GM12874 (cell line): Measurements from ENCODE around the gene PARVG.

Experiments
- TF ChIP-seq, protein P1 (sequence below): IDR thresholded peaks from 2 replicates; pipeline ENCODE4 v1.5.1; 2011; ENCODE audit warnings: low read depth, mild to moderate bottlenecking, control low read depth, low read length, moderate library complexity; ENCODE audit not compliant: insufficient read depth

Gene PARVG

GRCh38 chr22:44224166-44224565 is 43.4 kb downstream of the PARVG start:
- TF ChIP-seq, protein P1, sequence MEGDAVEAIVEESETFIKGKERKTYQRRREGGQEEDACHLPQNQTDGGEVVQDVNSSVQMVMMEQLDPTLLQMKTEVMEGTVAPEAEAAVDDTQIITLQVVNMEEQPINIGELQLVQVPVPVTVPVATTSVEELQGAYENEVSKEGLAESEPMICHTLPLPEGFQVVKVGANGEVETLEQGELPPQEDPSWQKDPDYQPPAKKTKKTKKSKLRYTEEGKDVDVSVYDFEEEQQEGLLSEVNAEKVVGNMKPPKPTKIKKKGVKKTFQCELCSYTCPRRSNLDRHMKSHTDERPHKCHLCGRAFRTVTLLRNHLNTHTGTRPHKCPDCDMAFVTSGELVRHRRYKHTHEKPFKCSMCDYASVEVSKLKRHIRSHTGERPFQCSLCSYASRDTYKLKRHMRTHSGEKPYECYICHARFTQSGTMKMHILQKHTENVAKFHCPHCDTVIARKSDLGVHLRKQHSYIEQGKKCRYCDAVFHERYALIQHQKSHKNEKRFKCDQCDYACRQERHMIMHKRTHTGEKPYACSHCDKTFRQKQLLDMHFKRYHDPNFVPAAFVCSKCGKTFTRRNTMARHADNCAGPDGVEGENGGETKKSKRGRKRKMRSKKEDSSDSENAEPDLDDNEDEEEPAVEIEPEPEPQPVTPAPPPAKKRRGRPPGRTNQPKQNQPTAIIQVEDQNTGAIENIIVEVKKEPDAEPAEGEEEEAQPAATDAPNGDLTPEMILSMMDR, result no peak

GRCh38 chr22:44225091-44225689 is 44.5 kb downstream of the PARVG start:
- TF ChIP-seq, protein P1, result no peak

DNA sequence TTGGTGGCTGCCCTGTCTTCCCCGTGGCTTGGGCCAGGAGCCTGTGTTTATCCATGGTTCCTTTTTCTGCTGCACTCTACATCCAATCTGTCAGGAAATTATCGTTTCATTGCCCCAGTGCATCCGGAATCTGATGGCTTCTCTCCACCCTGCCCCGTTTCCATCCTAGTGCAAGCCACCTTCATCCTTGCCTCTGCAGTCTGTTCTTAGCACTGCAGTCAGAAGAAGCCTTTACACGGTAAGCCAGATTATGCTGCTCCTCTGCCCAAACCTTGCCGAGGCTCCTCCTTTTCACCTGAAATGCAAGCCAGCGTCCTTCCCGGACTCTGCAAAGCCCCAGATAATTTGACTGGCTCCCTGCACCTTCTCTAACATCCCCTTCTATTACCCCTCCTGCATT is 45.1 kb downstream of the PARVG start:
- TF ChIP-seq, protein P1, result no peak

GRCh38 chr22:44229331-44229730 is 48.6 kb downstream of the PARVG start:
- TF ChIP-seq, protein P1, result no peak

DNA sequence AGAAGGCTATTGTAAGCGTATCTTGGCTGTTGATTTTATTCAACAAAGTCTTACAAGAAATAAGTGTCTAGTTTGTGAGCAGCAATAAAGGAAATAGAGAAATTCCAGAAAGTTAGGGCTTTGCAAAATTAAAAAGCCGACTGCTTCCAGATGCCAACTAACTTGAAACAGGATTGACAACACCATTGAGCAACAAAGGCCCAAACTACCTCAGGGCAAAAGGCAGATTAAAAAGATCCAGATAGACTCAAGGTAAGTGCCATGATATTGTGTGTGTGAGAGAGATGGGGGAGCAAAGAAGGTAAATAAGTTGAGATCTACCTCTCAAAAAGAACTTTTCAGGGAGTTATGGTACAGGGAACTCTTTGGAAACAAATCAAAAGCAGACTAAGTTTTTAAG is 49.1 kb downstream of the PARVG start:
- TF ChIP-seq, protein P1, result no peak

DNA sequence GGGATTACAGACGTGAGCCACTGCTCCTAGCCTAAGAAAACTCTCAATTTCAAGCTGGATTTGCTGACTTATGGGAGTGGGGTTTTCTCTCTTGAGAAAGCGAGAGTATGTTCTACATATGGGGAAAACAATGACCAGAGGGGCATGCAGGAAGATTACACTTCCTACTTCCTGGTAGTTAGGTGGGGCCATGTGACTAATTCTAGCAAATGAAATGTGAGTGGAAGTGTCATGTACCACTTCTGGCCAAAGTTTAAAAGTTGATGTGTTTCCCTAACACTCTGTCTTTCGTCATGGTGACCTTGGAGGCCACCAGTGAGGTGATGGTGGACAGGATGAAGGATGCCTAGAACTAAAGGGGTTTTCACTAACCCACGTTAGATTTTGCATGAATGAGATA is 50.5 kb downstream of the PARVG start:
- TF ChIP-seq, protein P1, result no peak

DNA sequence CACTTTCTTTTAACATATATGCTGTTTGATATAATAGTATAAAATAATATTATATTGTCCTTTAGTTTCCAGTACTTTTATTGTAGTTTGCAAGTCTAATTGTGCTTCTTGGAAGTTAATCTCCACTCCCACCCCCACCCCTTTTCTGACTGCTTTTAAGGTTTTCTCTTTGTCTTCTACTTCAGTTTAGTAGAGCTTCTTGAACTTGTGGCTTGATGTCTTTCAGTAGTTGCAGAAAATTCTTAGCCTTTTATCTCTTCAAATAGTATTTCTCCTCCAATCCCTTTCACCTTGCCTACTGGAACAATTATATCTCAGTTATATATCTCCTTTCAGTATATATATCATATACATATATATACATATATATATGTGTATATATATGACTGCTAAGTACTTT is 56.6 kb downstream of the PARVG start:
- TF ChIP-seq, protein P1, result no peak
